CD4-positive, CD25-positive, alpha-beta regulatory T cell (primary cell): ENCODE data around the gene CLPX. TPM values are rescaled to one million over a fixed set of nuclear protein-coding genes. Genes with fewer than 3 reads are reported as not detected.

ENCODE experiments used
- ATAC-seq, 2 donors: fragments of 150-1000 bp; cut with Tn5 transposase; one replicate each; pipeline ENCODE4 v1.10.0; 2021; ENCODE audit warnings: low read depth in 2 of 2, moderate number of reproducible peaks in 2 of 2, moderate library complexity in 1 of 2
- DNase-seq, 3 donors: peaks; one replicate each; pipeline versions ENCODE4 v3.0.0 to v3.0.0-alpha.2; 2012 to 2022; ENCODE audit warnings: mixed read lengths in 1 of 3
- H3K27ac ChIP-seq: one replicate; pipeline ENCODE4 v1.7.0; 2013; ENCODE audit warnings: mild to moderate bottlenecking, low read length; ENCODE audit not compliant: insufficient read depth, poor library complexity, severe bottlenecking
- H3K27me3 ChIP-seq: one replicate; pipeline ENCODE4 v1.7.0; 2013; ENCODE audit warnings: low read length; ENCODE audit not compliant: control insufficient read depth, insufficient read depth
- H3K36me3 ChIP-seq: one replicate; pipeline ENCODE4 v1.7.0; 2013; ENCODE audit warnings: mild to moderate bottlenecking, low read length, moderate library complexity; ENCODE audit not compliant: control insufficient read depth, insufficient read depth
- H3K4me1 ChIP-seq: 2 replicates; pipeline ENCODE4 v1.7.0; 2013; ENCODE audit warnings: mild to moderate bottlenecking, low read length; ENCODE audit not compliant: insufficient read depth, control insufficient read depth, poor library complexity, severe bottlenecking
- H3K4me3 ChIP-seq: one replicate; pipeline ENCODE4 v1.7.0; 2013; ENCODE audit warnings: low read depth, mild to moderate bottlenecking, low read length, moderate library complexity
- H3K9me3 ChIP-seq, 2 experiments: 1 replicate in 1 of 2; 2 replicates in 1 of 2; pipeline ENCODE4 v1.7.0; 2013; ENCODE audit warnings: low read length in 2 of 2, mild to moderate bottlenecking in 1 of 2, moderate library complexity in 1 of 2; ENCODE audit not compliant: control insufficient read depth in 2 of 2
- H3K27ac Mint-ChIP-seq, 3 donors: one replicate each; pipeline ENCODE4 v1.8.0; 2020 to 2022; ENCODE audit warnings: mild to moderate bottlenecking in 3 of 3, mixed read lengths in 3 of 3, moderate library complexity in 2 of 3
- H3K27me3 Mint-ChIP-seq: one replicate; pipeline ENCODE4 v1.8.0; 2022; ENCODE audit warnings: mild to moderate bottlenecking, mixed read lengths
- H3K36me3 Mint-ChIP-seq: one replicate; pipeline ENCODE4 v1.8.0; 2020; ENCODE audit warnings: mixed read lengths
- H3K4me1 Mint-ChIP-seq, 4 donors: one replicate each; pipeline ENCODE4 v1.8.0; 2020 to 2022; ENCODE audit warnings: mixed read lengths in 4 of 4, mild to moderate bottlenecking in 1 of 4
- H3K4me3 Mint-ChIP-seq, 4 donors: one replicate each; pipeline ENCODE4 v1.8.0; 2020 to 2022; ENCODE audit warnings: mild to moderate bottlenecking in 4 of 4, mixed read lengths in 4 of 4, moderate library complexity in 3 of 4
- H3K9me3 Mint-ChIP-seq, 7 donors: one replicate each; pipeline ENCODE4 v1.8.0; 2020 to 2022; ENCODE audit warnings: mixed read lengths in 7 of 7, mild to moderate bottlenecking in 3 of 7, moderate library complexity in 2 of 7
- polyA plus RNA-seq, 4 donors: library from polyadenylated mRNA; unstranded; fragments of 300-500 nt; fragmentation: Illumina TruSeq; gene quantifications; one replicate each; pipeline ENCODE4 v1.2.3, GENCODE V29; 2021
- total RNA-seq: library from RNA; stranded (reverse); gene quantifications from one replicate; pipeline ENCODE4 v1.2.3, GENCODE V29; 2022

Gene CLPX
- total and polyA plus RNA-seq, 5 donors from 2014 or later: 31.2 to 39.8 (median 36.4) TPM

DNA sequence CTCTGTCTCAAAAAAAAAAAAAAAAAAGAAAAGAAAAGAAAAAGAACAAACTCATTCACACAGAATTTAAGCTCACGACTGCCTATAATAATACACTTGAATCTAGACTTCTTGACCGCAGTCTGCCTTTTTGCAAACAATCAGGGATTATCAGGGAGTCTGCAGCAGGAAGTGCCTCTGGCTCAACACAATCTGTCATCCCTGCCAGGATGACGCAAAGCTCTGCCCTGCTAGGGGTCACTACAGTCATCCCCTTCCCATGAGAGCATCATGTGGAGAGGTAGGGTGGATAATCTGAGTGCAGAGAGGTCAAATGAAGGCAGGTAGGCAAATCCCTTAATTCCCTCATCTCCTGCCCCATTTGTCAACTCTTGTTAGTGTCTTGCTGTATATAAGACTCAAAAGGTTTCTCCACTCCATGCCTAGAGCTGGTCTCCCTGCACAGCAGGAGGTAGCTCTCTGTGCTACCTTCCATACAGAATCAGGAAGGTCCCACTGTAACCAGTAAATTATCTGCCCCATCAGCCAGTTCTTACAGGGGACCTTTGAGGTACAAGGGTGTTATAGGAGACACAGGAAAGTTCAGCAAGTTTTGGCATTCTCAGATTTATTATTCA lies 74.4 kb downstream of the CLPX start:
- no peak overlapping the region for H3K4me3 Mint-ChIP-seq
- no peaks in the 10 kb centered on the region for H3K9me3 Mint-ChIP-seq
- Histone ChIP-seq H3K27ac (peak overlapping the region; percentile 33), H3K36me3 (peaks cover 34% of the 10 kb centered on the region), H3K9me3 (no peaks in the 10 kb centered on the region), H3K4me1 (no peaks in the 10 kb centered on the region), H3K4me3 (no peak overlapping the region), H3K27me3 (no peaks in the 10 kb centered on the region)
- peaks cover 39% of the 10 kb centered on the region for H3K36me3 Mint-ChIP-seq
- DNase-seq: no peak
- no peak for ATAC-seq
- peaks cover 0 to 7% (median 4%) of the 10 kb centered on the region in 4 donors for H3K4me1 Mint-ChIP-seq
- no peaks in the 10 kb centered on the region for H3K27me3 Mint-ChIP-seq
- peak overlapping the region in 2 of 3 donors; percentile 10 to 21 for H3K27ac Mint-ChIP-seq

DNA sequence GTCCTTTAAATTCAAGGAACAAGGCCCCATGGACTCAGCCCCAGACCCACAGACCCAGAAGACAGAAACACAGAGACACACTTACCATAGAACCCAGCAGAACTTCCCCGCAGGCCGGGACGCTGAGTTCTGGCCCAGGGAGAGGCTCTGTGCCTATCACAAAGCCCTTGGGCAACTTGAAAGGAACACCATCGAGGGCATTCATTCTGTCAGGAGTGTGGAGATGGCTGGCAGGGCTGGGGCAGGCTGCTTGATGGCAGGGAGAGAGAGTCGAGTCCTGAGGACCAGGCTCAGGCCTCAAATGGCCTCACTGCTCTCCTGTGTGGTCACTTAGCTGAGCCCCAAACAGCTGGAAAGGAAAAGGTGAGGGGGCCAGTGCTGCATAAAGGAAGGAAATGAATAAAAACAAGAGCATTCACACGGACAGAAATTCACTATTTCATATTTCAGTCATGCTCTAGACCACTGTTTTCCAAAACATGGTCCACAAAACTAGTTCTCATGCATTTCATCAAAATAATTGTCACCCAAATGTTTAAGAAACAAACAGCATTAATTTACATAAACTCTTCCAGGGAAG lies 79.0 kb downstream of the CLPX start:
- H3K36me3 ChIP-seq: peaks cover 13% of the 10 kb centered on the region
- Mint-ChIP-seq H3K27me3 (no peaks in the 10 kb centered on the region), H3K27ac (peak overlapping the region in 1 of 3 donors; percentile 75), H3K9me3 (no peaks in the 10 kb centered on the region), H3K4me3 (no peak overlapping the region), H3K36me3 (peaks cover 31% of the 10 kb centered on the region), H3K4me1 (peaks cover 0 to 7% (median 5%) of the 10 kb centered on the region in 4 donors)
- no peaks in the 10 kb centered on the region for H3K4me1 ChIP-seq
- DNase-seq: no peak
- H3K27ac ChIP-seq: no peak overlapping the region
- H3K4me3 ChIP-seq: no peak overlapping the region
- H3K27me3 ChIP-seq: no peaks in the 10 kb centered on the region
- H3K9me3 ChIP-seq: no peaks in the 10 kb centered on the region
- no peak for ATAC-seq

DNA sequence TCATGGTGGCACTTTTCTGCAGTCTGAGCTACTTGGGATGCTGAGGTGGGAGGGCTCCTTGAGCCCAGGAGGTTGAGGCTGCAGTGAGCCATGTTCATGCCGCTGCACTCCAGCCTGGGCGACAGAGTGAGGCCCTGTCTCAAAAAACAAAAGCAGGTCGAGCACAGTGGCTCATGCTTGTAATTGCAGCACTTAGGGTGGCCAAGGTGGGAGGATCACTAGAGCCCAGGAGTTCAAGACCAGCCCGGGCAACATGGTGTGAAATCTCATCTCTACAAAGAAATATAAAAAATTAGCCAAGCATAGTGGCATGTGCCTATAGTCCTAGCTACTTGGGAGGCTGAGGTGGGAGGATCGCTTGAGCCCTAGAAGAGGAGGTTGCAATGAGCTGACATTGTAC lies 80.1 kb downstream of the CLPX start:
- peaks cover 0 to 7% (median 5%) of the 10 kb centered on the region in 4 donors for H3K4me1 Mint-ChIP-seq
- Histone ChIP-seq H3K27me3 (no peaks in the 10 kb centered on the region), H3K9me3 (no peaks in the 10 kb centered on the region), H3K4me3 (no peak overlapping the region), H3K36me3 (peaks cover 21% of the 10 kb centered on the region), H3K4me1 (no peaks in the 10 kb centered on the region), H3K27ac (no peak overlapping the region)
- no peak for ATAC-seq
- H3K27me3 Mint-ChIP-seq: no peaks in the 10 kb centered on the region
- no peak overlapping the region for H3K4me3 Mint-ChIP-seq
- H3K27ac Mint-ChIP-seq: no peak overlapping the region
- no peak for DNase-seq
- peaks cover 33% of the 10 kb centered on the region for H3K36me3 Mint-ChIP-seq
- H3K9me3 Mint-ChIP-seq: no peaks in the 10 kb centered on the region

DNA sequence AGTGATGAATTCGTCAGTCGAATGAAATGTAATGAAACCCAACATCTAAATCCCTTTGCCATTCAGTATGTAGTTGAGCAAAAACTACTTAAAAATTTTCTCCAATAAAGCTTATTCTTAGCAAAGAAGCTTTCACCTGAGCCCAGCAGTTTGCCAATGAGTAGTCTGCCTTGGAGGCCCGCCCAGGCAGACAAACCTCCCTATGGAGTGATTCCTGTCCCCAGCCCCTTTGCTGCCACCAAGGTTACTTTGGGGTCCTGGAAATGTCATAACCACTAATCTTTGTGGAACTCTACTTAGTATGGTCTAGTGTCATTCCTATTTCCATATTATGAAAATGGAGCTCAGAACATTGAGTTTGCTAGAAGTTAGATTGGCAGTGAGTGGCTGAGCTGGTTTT lies 82.2 kb downstream of the CLPX start:
- Mint-ChIP-seq H3K36me3 (peaks cover 40% of the 10 kb centered on the region), H3K9me3 (no peaks in the 10 kb centered on the region), H3K27me3 (no peaks in the 10 kb centered on the region), H3K4me1 (peaks cover 0 to 5% (median 1%) of the 10 kb centered on the region in 4 donors), H3K27ac (peak overlapping the region in 1 of 3 donors; percentile 13), H3K4me3 (no peak overlapping the region)
- Histone ChIP-seq H3K27ac (no peak overlapping the region), H3K36me3 (peaks cover 36% of the 10 kb centered on the region), H3K9me3 (no peaks in the 10 kb centered on the region), H3K4me1 (no peaks in the 10 kb centered on the region), H3K4me3 (no peak overlapping the region), H3K27me3 (no peaks in the 10 kb centered on the region)
- ATAC-seq: no peak
- no peak for DNase-seq

DNA sequence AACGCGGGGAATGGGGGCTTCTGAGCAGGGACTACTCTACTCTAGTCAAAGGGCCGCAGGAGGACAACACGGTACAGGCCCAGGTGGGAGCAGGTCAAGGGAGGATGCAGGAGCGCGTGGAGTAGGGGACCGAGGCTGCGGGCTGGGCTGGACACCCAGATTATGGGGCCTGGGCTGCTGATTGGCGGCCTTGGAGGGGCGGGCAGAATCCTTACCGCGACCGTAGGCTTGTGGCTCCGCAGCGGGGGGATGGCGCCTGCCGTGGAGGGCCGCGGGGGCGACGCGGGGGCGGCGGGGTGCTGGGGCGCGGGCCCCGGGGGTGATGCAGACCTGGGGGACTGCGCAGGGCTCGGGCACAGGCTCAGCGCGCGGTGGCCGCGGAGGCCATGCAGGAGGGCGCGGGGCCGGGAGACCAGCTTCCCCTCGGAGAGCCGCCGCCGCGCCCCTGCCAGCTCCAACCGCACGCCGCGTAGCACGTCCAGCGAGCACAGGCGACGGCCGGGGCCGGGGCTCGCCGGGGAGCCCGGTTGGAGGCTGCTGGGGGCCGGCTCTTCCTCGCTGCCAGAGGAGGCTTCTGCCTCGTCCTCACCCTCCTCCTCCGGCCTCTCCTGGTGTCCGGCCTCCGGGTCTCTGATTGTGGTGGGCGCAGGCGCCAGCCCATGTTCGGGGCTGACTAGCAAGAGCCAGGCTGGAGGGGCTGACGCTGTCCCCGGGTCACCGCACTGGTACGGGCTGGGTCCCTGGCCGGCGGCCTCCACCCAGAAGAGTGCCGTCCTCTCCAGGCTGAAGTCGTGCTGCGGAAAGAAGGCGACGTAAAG lies 83.0 kb downstream of the CLPX start:
- Histone ChIP-seq H3K27ac (no peak overlapping the region), H3K9me3 (no peaks in the 10 kb centered on the region), H3K4me1 (no peaks in the 10 kb centered on the region), H3K4me3 (no peak overlapping the region), H3K36me3 (peaks cover 41% of the 10 kb centered on the region), H3K27me3 (no peaks in the 10 kb centered on the region)
- Mint-ChIP-seq H3K4me1 (peaks cover 0 to 5% (median 1%) of the 10 kb centered on the region in 4 donors), H3K27me3 (no peaks in the 10 kb centered on the region), H3K27ac (peak overlapping the region in 1 of 3 donors; percentile 84), H3K36me3 (peaks cover 43% of the 10 kb centered on the region), H3K4me3 (no peak overlapping the region), H3K9me3 (no peaks in the 10 kb centered on the region)
- no peak for ATAC-seq
- DNase-seq: no peak

DNA sequence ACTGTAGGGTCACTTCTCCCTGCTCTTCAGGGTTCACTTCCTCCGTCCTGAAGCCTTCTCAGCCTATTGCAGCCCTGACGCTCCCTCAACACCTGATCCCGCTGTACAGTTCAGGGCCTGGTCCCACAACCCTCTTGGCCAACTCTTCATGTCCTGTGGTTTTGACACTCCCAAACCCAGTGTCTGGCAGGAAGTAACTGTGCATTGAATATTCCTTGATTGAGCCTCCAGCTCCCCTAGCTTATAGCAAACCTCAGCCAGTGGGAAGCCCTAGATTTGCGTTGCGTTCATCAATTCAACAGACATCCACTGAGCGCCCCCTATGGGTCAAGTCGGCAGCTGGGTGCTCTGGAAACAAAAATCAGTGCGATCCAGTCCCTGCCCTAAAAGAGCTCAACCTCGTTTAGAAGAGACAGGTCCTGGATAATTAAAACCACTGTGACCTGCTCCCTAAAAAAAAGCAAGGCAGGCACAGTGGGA lies 83.7 kb downstream of the CLPX start:
- H3K36me3 Mint-ChIP-seq: peaks cover 43% of the 10 kb centered on the region
- peaks cover 0 to 5% (median 1%) of the 10 kb centered on the region in 4 donors for H3K4me1 Mint-ChIP-seq
- peak overlapping the region in 1 of 3 donors; percentile 84 for H3K27ac Mint-ChIP-seq
- no peak overlapping the region for H3K27ac ChIP-seq
- DNase-seq (peak; percentile 8 to 52 (median 9)), ATAC-seq (no peak)
- H3K9me3 ChIP-seq: no peaks in the 10 kb centered on the region
- no peak overlapping the region for H3K4me3 Mint-ChIP-seq
- H3K27me3 Mint-ChIP-seq: no peaks in the 10 kb centered on the region
- H3K36me3 ChIP-seq: peaks cover 41% of the 10 kb centered on the region
- no peaks in the 10 kb centered on the region for H3K4me1 ChIP-seq
- no peaks in the 10 kb centered on the region for H3K27me3 ChIP-seq
- no peak overlapping the region for H3K4me3 ChIP-seq
- no peaks in the 10 kb centered on the region for H3K9me3 Mint-ChIP-seq

DNA sequence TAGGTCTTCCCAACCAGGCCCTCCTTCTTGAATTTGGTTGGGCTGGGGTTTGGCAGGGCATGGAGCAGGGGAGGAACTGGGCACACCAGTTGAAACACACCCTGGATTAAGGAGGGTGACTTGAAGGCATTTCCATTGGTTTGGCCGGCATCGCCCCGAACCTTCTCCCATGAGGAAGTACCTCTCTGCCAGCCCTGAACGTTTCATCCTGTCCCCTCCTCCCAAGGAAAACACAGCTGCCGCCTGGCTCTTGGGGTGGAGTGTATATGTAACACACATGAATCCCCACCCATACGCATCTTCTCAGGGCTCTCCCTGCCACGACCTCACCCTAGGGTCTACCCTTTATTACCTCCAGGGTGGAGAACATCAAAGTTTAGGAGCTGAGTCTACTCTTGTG lies 84.7 kb downstream of the CLPX start:
- peaks cover 0 to 5% (median 1%) of the 10 kb centered on the region in 4 donors for H3K4me1 Mint-ChIP-seq
- Histone ChIP-seq H3K27ac (no peak overlapping the region), H3K4me1 (no peaks in the 10 kb centered on the region), H3K27me3 (no peaks in the 10 kb centered on the region), H3K36me3 (peaks cover 35% of the 10 kb centered on the region), H3K4me3 (no peak overlapping the region), H3K9me3 (no peaks in the 10 kb centered on the region)
- no peak overlapping the region for H3K27ac Mint-ChIP-seq
- ATAC-seq: no peak
- no peak overlapping the region for H3K4me3 Mint-ChIP-seq
- peaks cover 40% of the 10 kb centered on the region for H3K36me3 Mint-ChIP-seq
- H3K9me3 Mint-ChIP-seq: no peaks in the 10 kb centered on the region
- DNase-seq: no peak
- H3K27me3 Mint-ChIP-seq: no peaks in the 10 kb centered on the region
